GM12878 (cell line): Measurements from ENCODE around the gene TMEM179B. TPM values are rescaled to one million over a fixed set of nuclear protein-coding genes. Genes with fewer than 3 reads are reported as not detected.

Source experiments
- BHLHE40 ChIP-seq, 2 experiments: fragments of 450-650 bp in 1 of 2; IDR thresholded peaks; 2 replicates each; pipeline ENCODE4 v1.6.1; 2011 to 2017; ENCODE audit warnings: low read depth in 2 of 2, borderline replicate concordance in 1 of 2, improper control_type of control experiment in 1 of 2, low read length in 1 of 2, mild to moderate bottlenecking in 1 of 2
- CBFB ChIP-seq: IDR thresholded peaks from 2 replicates; pipeline ENCODE4 v1.6.1; 2016; ENCODE audit warnings: antibody characterized with exemption, low read depth
- CEBPZ ChIP-seq: fragments of 150-350 bp; IDR thresholded peaks from 2 replicates; pipeline ENCODE4 v1.6.1; 2016; ENCODE audit warnings: low read depth, low read length
- CREM ChIP-seq: IDR thresholded peaks from 2 replicates; pipeline ENCODE4 v1.6.1; 2014; ENCODE audit warnings: antibody characterized with exemption, low read depth
- EP300 ChIP-seq, 2 experiments: fragments of 150-350 bp in 1 of 2; IDR thresholded peaks; 2 replicates each; pipeline ENCODE4 v1.6.1; 2011 to 2012; ENCODE audit warnings: low read depth in 2 of 2, low read length in 2 of 2, borderline replicate concordance in 1 of 2, improper control_type of control experiment in 1 of 2, inconsistent platforms in 1 of 2; ENCODE audit not compliant: control insufficient read depth in 1 of 2
- ETV6 ChIP-seq, 2 experiments: fragments of 450-650 bp in 1 of 2; IDR thresholded peaks in 1 of 2; conservative IDR thresholded peaks in 1 of 2; 2 replicates each; pipeline ENCODE4 v1.6.1; 2014; ENCODE audit warnings: antibody characterized with exemption in 1 of 2, borderline replicate concordance in 1 of 2, low read depth in 1 of 2, mild to moderate bottlenecking in 1 of 2, moderate library complexity in 1 of 2
- FOXK2 ChIP-seq: fragments of 450-650 bp; IDR thresholded peaks from 2 replicates; pipeline ENCODE4 v1.6.1; 2017; ENCODE audit warnings: mild to moderate bottlenecking, moderate library complexity
- IRF4 ChIP-seq: IDR thresholded peaks from 2 replicates; pipeline ENCODE4 v1.6.1; 2011; ENCODE audit warnings: low read depth, low read length
- MTA3 ChIP-seq: IDR thresholded peaks from 2 replicates; pipeline ENCODE4 v1.6.1; 2012; ENCODE audit warnings: low read length, inconsistent platforms, borderline replicate concordance
- NR2C1 ChIP-seq: fragments of 450-650 bp; IDR thresholded peaks from 2 replicates; pipeline ENCODE4 v1.6.1; 2017; ENCODE audit warnings: antibody characterized with exemption, mild to moderate bottlenecking, moderate library complexity
- PAX8 ChIP-seq: fragments of 450-650 bp; IDR thresholded peaks from 2 replicates; pipeline ENCODE4 v1.6.1; 2017; ENCODE audit warnings: mild to moderate bottlenecking, moderate library complexity
- RB1 ChIP-seq: fragments of 450-650 bp; formaldehyde crosslinking; IDR thresholded peaks from 2 replicates; pipeline ENCODE4 v1.6.1; 2017; ENCODE audit warnings: mild to moderate bottlenecking, borderline replicate concordance
- RUNX3 ChIP-seq: IDR thresholded peaks from 2 replicates; pipeline ENCODE4 v1.6.1; 2012; ENCODE audit warnings: low read length, inconsistent platforms
- STAT3 ChIP-seq: IDR thresholded peaks from 2 replicates; pipeline ENCODE4 v1.6.1; 2011; ENCODE audit warnings: low read depth, low read length, improper control_type of control experiment
- TBL1XR1 ChIP-seq: IDR thresholded peaks from 2 replicates; pipeline ENCODE4 v1.6.1; 2012; ENCODE audit warnings: low read depth, low read length, improper control_type of control experiment
- TCF12 ChIP-seq: IDR thresholded peaks from 2 replicates; pipeline ENCODE4 v1.6.1; 2011; ENCODE audit warnings: low read depth, mild to moderate bottlenecking, low read length
- TCF7 ChIP-seq: IDR thresholded peaks from 2 replicates; pipeline ENCODE4 v1.6.1; 2014; ENCODE audit warnings: antibody characterized with exemption, borderline replicate concordance
- ZNF274 ChIP-seq: IDR thresholded peaks from one replicate; pipeline ENCODE4 v1.8.0; 2011; ENCODE audit not compliant: insufficient read length, insufficient read depth
- polyA plus RNA-seq, 11 experiments: library from polyadenylated mRNA; depleted of rRNA in 4 of 11; unstranded in 6 of 11; stranded (reverse) in 5 of 11; fragments of >200 nt; fragmentation: Nextera tagmentation in 4 of 11; fragmentation: Illumina TruSeq in 1 of 11; extraction: Ambion mirVana in 4 of 11; extraction: Trizol in 1 of 11; gene quantifications; 1 replicate in 1 of 11; 2 replicates in 10 of 11; pipeline versions ENCODE4 v1.2.1 to v1.2.3, GENCODE V29; 2011 to 2016; ENCODE audit warnings: inconsistent platforms in 2 of 11, missing spikeins in 2 of 11, low read depth in 1 of 11
- total RNA-seq, 4 experiments: library from RNA; depleted of rRNA in 3 of 4; stranded (reverse); fragments of >200 nt in 3 of 4; fragmentation: Illumina TruSeq in 1 of 4; extraction: Trizol in 1 of 4; gene quantifications; 2 replicates each; pipeline versions ENCODE4 v1.2.1 to v1.2.3, GENCODE V29; 2013 to 2021
- TF ChIP-seq, protein P1 (sequence below): fragments of 450-650 bp; formaldehyde crosslinking; IDR thresholded peaks from 2 replicates; pipeline ENCODE4 v1.4.0; 2022; ENCODE audit warnings: mild to moderate bottlenecking, moderate library complexity
- TF ChIP-seq, protein P2 (sequence below): fragments of 450-650 bp; IDR thresholded peaks from 2 replicates; pipeline ENCODE4 v1.6.1; 2017; ENCODE audit warnings: mild to moderate bottlenecking, low read depth, inconsistent platforms; ENCODE audit not compliant: poor library complexity, severe bottlenecking

TMEM179B gene
- total and polyA plus RNA-seq, 10 of the 15 experiments (the other 5 are each of a cell fraction or from before 2014, with no cell fraction given) = 21.7 to 82.4 (median 42.0) TPM

GRCh38 chr11:62839050-62839945, 52.1 kb downstream of the TMEM179B start, which contains the start of gene WDR74 (continued):
- TF ChIP-seq EP300 (IDR thresholded peaks at IDR 0.05; ENCODE audit: borderline replicate concordance in 1 of 2, control insufficient read depth in 1 of 2, low read depth in 2 of 2, low read length in 2 of 2) (no peak; a peak in 1 of 4 replicates), BHLHE40 (IDR thresholded peaks at IDR 0.05; ENCODE audit: borderline replicate concordance in 1 of 2, low read depth in 2 of 2, low read length in 1 of 2) (peak; percentile 54 to 57), RB1 (peak; percentile 82; the same call in 1 of the 2 replicates), ZNF274 (no peak), CEBPZ (no peak), STAT3 (peak; percentile 74; the same call in 1 of the 2 replicates), MTA3 (no peak), TBL1XR1 (0 out of 2 replicates have a peak, but pooled peaks have one; percentile 7), IRF4 (peak; percentile 73), TCF7 (no peak), CBFB (0 out of 2 replicates have a peak, but pooled peaks have one; percentile 59), NR2C1 (peak; percentile 44; the same call in 1 of the 2 replicates), TCF12 (peak; percentile 63; the same call in 1 of the 2 replicates), ETV6 (conservative IDR thresholded peaks at IDR 0.05 in 1 of 2, IDR thresholded peaks at IDR 0.05 in 1 of 2; ENCODE audit: borderline replicate concordance in 1 of 2, low read depth in 1 of 2) (peak in 1 of 2 experiments; percentile 15; a peak in 1 of 4 replicates), CREM (peak; percentile 100), RUNX3 (peak; percentile 49), PAX8 (peak; percentile 93), FOXK2 (peak; percentile 94)
- TF ChIP-seq, protein P1, sequence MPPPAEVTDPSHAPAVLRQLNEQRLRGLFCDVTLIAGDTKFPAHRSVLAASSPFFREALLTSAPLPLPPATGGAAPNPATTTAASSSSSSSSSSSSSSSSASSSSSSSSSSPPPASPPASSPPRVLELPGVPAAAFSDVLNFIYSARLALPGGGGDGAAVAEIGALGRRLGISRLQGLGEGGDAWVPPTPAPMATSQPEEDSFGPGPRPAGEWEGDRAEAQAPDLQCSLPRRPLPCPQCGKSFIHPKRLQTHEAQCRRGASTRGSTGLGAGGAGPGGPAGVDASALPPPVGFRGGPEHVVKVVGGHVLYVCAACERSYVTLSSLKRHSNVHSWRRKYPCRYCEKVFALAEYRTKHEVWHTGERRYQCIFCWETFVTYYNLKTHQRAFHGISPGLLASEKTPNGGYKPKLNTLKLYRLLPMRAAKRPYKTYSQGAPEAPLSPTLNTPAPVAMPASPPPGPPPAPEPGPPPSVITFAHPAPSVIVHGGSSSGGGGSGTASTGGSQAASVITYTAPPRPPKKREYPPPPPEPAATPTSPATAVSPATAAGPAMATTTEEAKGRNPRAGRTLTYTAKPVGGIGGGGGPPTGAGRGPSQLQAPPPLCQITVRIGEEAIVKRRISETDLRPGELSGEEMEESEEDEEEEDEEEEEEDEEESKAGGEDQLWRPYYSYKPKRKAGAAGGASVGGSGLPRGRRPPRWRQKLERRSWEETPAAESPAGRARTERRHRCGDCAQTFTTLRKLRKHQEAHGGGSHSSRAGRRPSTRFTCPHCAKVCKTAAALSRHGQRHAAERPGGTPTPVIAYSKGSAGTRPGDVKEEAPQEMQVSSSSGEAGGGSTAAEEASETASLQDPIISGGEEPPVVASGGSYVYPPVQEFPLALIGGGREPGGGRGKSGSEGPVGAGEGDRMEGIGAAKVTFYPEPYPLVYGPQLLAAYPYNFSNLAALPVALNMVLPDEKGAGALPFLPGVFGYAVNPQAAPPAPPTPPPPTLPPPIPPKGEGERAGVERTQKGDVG (CRISPR knock-in tag) = no peak
- TF ChIP-seq, protein P2, sequence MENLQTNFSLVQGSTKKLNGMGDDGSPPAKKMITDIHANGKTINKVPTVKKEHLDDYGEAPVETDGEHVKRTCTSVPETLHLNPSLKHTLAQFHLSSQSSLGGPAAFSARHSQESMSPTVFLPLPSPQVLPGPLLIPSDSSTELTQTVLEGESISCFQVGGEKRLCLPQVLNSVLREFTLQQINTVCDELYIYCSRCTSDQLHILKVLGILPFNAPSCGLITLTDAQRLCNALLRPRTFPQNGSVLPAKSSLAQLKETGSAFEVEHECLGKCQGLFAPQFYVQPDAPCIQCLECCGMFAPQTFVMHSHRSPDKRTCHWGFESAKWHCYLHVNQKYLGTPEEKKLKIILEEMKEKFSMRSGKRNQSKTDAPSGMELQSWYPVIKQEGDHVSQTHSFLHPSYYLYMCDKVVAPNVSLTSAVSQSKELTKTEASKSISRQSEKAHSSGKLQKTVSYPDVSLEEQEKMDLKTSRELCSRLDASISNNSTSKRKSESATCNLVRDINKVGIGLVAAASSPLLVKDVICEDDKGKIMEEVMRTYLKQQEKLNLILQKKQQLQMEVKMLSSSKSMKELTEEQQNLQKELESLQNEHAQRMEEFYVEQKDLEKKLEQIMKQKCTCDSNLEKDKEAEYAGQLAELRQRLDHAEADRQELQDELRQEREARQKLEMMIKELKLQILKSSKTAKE = peak; percentile 75
